Liver (tissue), 9 donors: ENCODE results near the gene STIM2. TPM values are rescaled to one million over a fixed set of nuclear protein-coding genes. Genes with fewer than 3 reads are reported as not detected.

Experiments
- DNase-seq: peaks from one replicate; pipeline ENCODE4 v3.0.0-alpha.2; 2017; ENCODE audit warnings: low spot score
- H3K27ac ChIP-seq, 2 donors: one replicate each; pipeline ENCODE4 v1.7.0; 2013; ENCODE audit warnings: inconsistent platforms in 2 of 2, low read length in 2 of 2, control low read depth in 1 of 2, low read depth in 1 of 2, mild to moderate bottlenecking in 1 of 2
- H3K27me3 ChIP-seq, 4 donors: one replicate each; pipeline versions ENCODE4 v1.6.1 to v1.7.0; 2013; ENCODE audit warnings: low read length in 3 of 4, inconsistent platforms in 1 of 4, mild to moderate bottlenecking in 1 of 4, moderate library complexity in 1 of 4; ENCODE audit not compliant: control insufficient read depth in 4 of 4, insufficient read depth in 4 of 4
- H3K36me3 ChIP-seq, 4 donors: one replicate each; pipeline versions ENCODE4 v1.6.1 to v1.7.0; 2013; ENCODE audit warnings: low read length in 3 of 4, mild to moderate bottlenecking in 3 of 4, low read depth in 1 of 4, moderate library complexity in 1 of 4; ENCODE audit not compliant: control insufficient read depth in 4 of 4, insufficient read depth in 3 of 4
- H3K4me1 ChIP-seq, 4 donors: one replicate each; pipeline versions ENCODE4 v1.6.1 to v1.7.0; 2013; ENCODE audit warnings: low read length in 3 of 4, mild to moderate bottlenecking in 3 of 4, moderate library complexity in 1 of 4; ENCODE audit not compliant: control insufficient read depth in 4 of 4, insufficient read depth in 4 of 4
- H3K4me3 ChIP-seq, 3 donors: one replicate each; pipeline versions ENCODE4 v1.6.1 to v1.7.0; 2013; ENCODE audit warnings: low read length in 3 of 3, control low read depth in 1 of 3, low read depth in 1 of 3, mild to moderate bottlenecking in 1 of 3
- H3K9ac ChIP-seq, 2 donors: one replicate each; pipeline ENCODE4 v1.7.0; 2013; ENCODE audit warnings: low read length in 2 of 2, mild to moderate bottlenecking in 2 of 2, moderate library complexity in 2 of 2, control low read depth in 1 of 2, low read depth in 1 of 2
- H3K9me3 ChIP-seq, 4 donors: one replicate each; pipeline versions ENCODE4 v1.6.1 to v1.7.0; 2013; ENCODE audit warnings: low read length in 3 of 4; ENCODE audit not compliant: control insufficient read depth in 4 of 4
- ATF3 ChIP-seq: IDR thresholded peaks from 2 replicates; pipeline ENCODE4 v1.6.1; 2016; ENCODE audit warnings: antibody characterized with exemption
- CTCF ChIP-seq: fragments of 150-350 bp; IDR thresholded peaks from 2 replicates; pipeline ENCODE4 v1.5.1; 2017; ENCODE audit warnings: improper control_type of control experiment, low read depth, low read length; ENCODE audit not compliant: missing input control
- EGR1 ChIP-seq, 2 donors: IDR thresholded peaks; 2 replicates each; pipeline ENCODE4 v1.6.1; 2016 to 2018; ENCODE audit warnings: antibody characterized with exemption in 2 of 2, low read depth in 2 of 2
- FOXA1 ChIP-seq: IDR thresholded peaks from 2 replicates; pipeline ENCODE4 v1.6.1; 2016; ENCODE audit warnings: antibody characterized with exemption
- FOXA2 ChIP-seq: IDR thresholded peaks from 2 replicates; pipeline ENCODE4 v1.6.1; 2016; ENCODE audit warnings: antibody characterized with exemption
- GABPA ChIP-seq, 2 donors: IDR thresholded peaks in 1 of 2; conservative IDR thresholded peaks in 1 of 2; 2 replicates each; pipeline ENCODE4 v1.6.1; 2016; ENCODE audit warnings: antibody characterized with exemption in 2 of 2, mild to moderate bottlenecking in 1 of 2, moderate library complexity in 1 of 2
- HNF4A ChIP-seq, 2 donors: conservative IDR thresholded peaks; 2 replicates each; pipeline ENCODE4 v1.6.1; 2016; ENCODE audit warnings: antibody characterized with exemption in 2 of 2, mild to moderate bottlenecking in 2 of 2
- HNF4G ChIP-seq: IDR thresholded peaks from 2 replicates; pipeline ENCODE4 v1.6.1; 2016; ENCODE audit warnings: antibody characterized with exemption
- JUND ChIP-seq, 2 donors: IDR thresholded peaks; 2 replicates each; pipeline ENCODE4 v1.6.1; 2016; ENCODE audit warnings: antibody characterized with exemption in 2 of 2
- MAX ChIP-seq: IDR thresholded peaks from 2 replicates; pipeline ENCODE4 v1.6.1; 2016; ENCODE audit warnings: antibody characterized with exemption
- NR2F2 ChIP-seq: IDR thresholded peaks from 2 replicates; pipeline ENCODE4 v1.6.1; 2016; ENCODE audit warnings: antibody characterized with exemption
- RAD21 ChIP-seq, 2 donors: IDR thresholded peaks; 2 replicates each; pipeline ENCODE4 v1.6.1; 2016; ENCODE audit warnings: antibody characterized with exemption in 2 of 2, mild to moderate bottlenecking in 2 of 2
- REST ChIP-seq: IDR thresholded peaks from 2 replicates; pipeline ENCODE4 v1.6.1; 2016; ENCODE audit warnings: antibody characterized with exemption, mild to moderate bottlenecking
- RXRA ChIP-seq, 2 donors: IDR thresholded peaks; 2 replicates each; pipeline ENCODE4 v1.6.1; 2017 to 2018; ENCODE audit warnings: antibody characterized with exemption in 2 of 2, mild to moderate bottlenecking in 1 of 2
- SP1 ChIP-seq: IDR thresholded peaks from 2 replicates; pipeline ENCODE4 v1.6.1; 2018; ENCODE audit warnings: antibody characterized with exemption, mild to moderate bottlenecking
- TAF1 ChIP-seq: conservative IDR thresholded peaks from 2 replicates; pipeline ENCODE4 v1.6.1; 2016; ENCODE audit warnings: antibody characterized with exemption, mild to moderate bottlenecking
- YY1 ChIP-seq: IDR thresholded peaks from 2 replicates; pipeline ENCODE4 v1.6.1; 2016; ENCODE audit warnings: antibody characterized with exemption, mild to moderate bottlenecking
- ZBTB33 ChIP-seq: IDR thresholded peaks from 2 replicates; pipeline ENCODE4 v1.6.1; 2016; ENCODE audit warnings: antibody characterized with exemption
- WGBS: extraction: QIAGEN DNeasy Blood & Tissue Kit; methylation state at CpG from one replicate; pipeline ENCODE4 v1.1.7; 2013; 5-methylcytosine and 5-hydroxymethylcytosine counted together
- polyA plus RNA-seq, 2 donors: library from polyadenylated mRNA; stranded (reverse) in 1 of 2; unstranded in 1 of 2; fragments of 200-250 nt in 1 of 2; fragments of >200 nt in 1 of 2; fragmentation: Nextera tagmentation in 1 of 2; extraction: Ambion mirVana in 1 of 2; gene quantifications; one replicate each; pipeline versions ENCODE4 v1.2.1 to v1.2.3, GENCODE V29; 2013 to 2015
- total RNA-seq, 2 donors: library from RNA; depleted of rRNA; stranded (reverse); fragments of >200 nt; gene quantifications; one replicate each; pipeline ENCODE4 v1.2.3, GENCODE V29; 2014
- donor health status: healthy.
- donor health status: healthy.
- donor health status: healthy.
- donor health status: healthy.
- donor health status: healthy.

Gene STIM2
- total and polyA plus RNA-seq, 4 donors, result 5.4 to 11.1 (median 6.9) TPM

GRCh38 chr4:26911254-26911653 is 50.6 kb downstream of the STIM2 start:
- H3K27ac ChIP-seq, result no peak overlapping the region
- no peak overlapping the region for H3K4me3 ChIP-seq
- no peaks in the 10 kb centered on the region for H3K27me3 ChIP-seq
- H3K9me3 ChIP-seq, result no peaks in the 10 kb centered on the region
- TF ChIP-seq RXRA (IDR thresholded peaks at IDR 0.05), result no peak
- no peak for TF ChIP-seq REST
- TF ChIP-seq YY1, result no peak
- TF ChIP-seq SP1, result no peak
- TF ChIP-seq ZBTB33, result no peak
- no peak for TF ChIP-seq CTCF
- no peak for TF ChIP-seq GABPA (IDR thresholded peaks at IDR 0.05 in 1 of 2, conservative IDR thresholded peaks at IDR 0.05 in 1 of 2)
- no peak for TF ChIP-seq EGR1 (IDR thresholded peaks at IDR 0.05; ENCODE audit: low read depth in 2 of 2)
- TF ChIP-seq TAF1, result no peak
- TF ChIP-seq RAD21 (IDR thresholded peaks at IDR 0.05), result no peak
- TF ChIP-seq FOXA1, result no peak
- no peak for TF ChIP-seq FOXA2
- H3K4me1 ChIP-seq, result peaks cover 0 to 4% (median under 1%) of the 10 kb centered on the region in 4 donors
- H3K36me3 ChIP-seq, result peaks cover 0 to 2% (median 0%) of the 10 kb centered on the region in 4 donors
- no peak for DNase-seq
- H3K9ac ChIP-seq, result no peak overlapping the region

GRCh38 chr4:26912069-26912468 is 51.4 kb downstream of the STIM2 start:
- H3K9me3 ChIP-seq, result no peaks in the 10 kb centered on the region
- H3K36me3 ChIP-seq, result peaks cover 0 to 2% (median 0%) of the 10 kb centered on the region in 4 donors
- H3K9ac ChIP-seq, result no peak overlapping the region
- no peaks in the 10 kb centered on the region for H3K27me3 ChIP-seq
- WGBS, result 96% methylated on average over 6 of the region's 6 CpGs
- H3K4me1 ChIP-seq, result peaks cover 0 to 4% (median under 1%) of the 10 kb centered on the region in 4 donors
- no peak overlapping the region for H3K27ac ChIP-seq
- H3K4me3 ChIP-seq, result no peak overlapping the region
- no peak for DNase-seq
- TF ChIP-seq GABPA (IDR thresholded peaks at IDR 0.05 in 1 of 2, conservative IDR thresholded peaks at IDR 0.05 in 1 of 2) (no peak), CTCF (no peak), ATF3 (no peak), JUND (IDR thresholded peaks at IDR 0.05) (no peak), HNF4G (no peak), RXRA (IDR thresholded peaks at IDR 0.05) (no peak), TAF1 (no peak), MAX (no peak), EGR1 (IDR thresholded peaks at IDR 0.05; ENCODE audit: low read depth in 2 of 2) (no peak), NR2F2 (no peak), YY1 (no peak), HNF4A (conservative IDR thresholded peaks at IDR 0.05) (no peak), FOXA1 (no peak), SP1 (no peak), RAD21 (IDR thresholded peaks at IDR 0.05) (no peak), REST (no peak), FOXA2 (no peak)
